HepG2 (cell line): ENCODE results near the gene TANC1. TPM values are rescaled to one million over a fixed set of nuclear protein-coding genes. Genes with fewer than 3 reads are reported as not detected.

ENCODE experiments used
- CBFB ChIP-seq: sonication (generic); formaldehyde crosslinking; IDR thresholded peaks from 2 replicates; pipeline ENCODE4 v1.4.0; 2020; ENCODE audit warnings: missing genetic modification reagents
- HMG20B ChIP-seq: conservative IDR thresholded peaks from 2 replicates; pipeline ENCODE4 v1.6.1; 2016; ENCODE audit warnings: missing genetic modification reagents, missing compliant biosample characterization
- NFIC ChIP-seq: IDR thresholded peaks from 2 replicates; pipeline ENCODE4 v1.6.1; 2012; ENCODE audit warnings: mild to moderate bottlenecking, low read length, inconsistent platforms
- NR2C2 ChIP-seq: sonication (generic); formaldehyde crosslinking; IDR thresholded peaks from 2 replicates; pipeline ENCODE4 v1.4.0; 2020; ENCODE audit warnings: missing genetic modification reagents, mild to moderate bottlenecking, moderate library complexity, borderline replicate concordance
- RARA ChIP-seq: IDR thresholded peaks from 2 replicates; pipeline ENCODE4 v1.6.1; 2016; ENCODE audit warnings: missing genetic modification reagents, missing compliant biosample characterization
- RCOR2 ChIP-seq: IDR thresholded peaks from 2 replicates; pipeline ENCODE4 v1.6.1; 2016; ENCODE audit warnings: missing biosample characterization, missing genetic modification reagents
- SALL2 ChIP-seq: sonication (generic); formaldehyde crosslinking; IDR thresholded peaks from 2 replicates; pipeline ENCODE4 v1.8.1; 2023; ENCODE audit warnings: mild to moderate bottlenecking, missing genetic modification reagents, inconsistent platforms
- SIX1 ChIP-seq: sonication (generic); formaldehyde crosslinking; IDR thresholded peaks from 2 replicates; pipeline ENCODE4 v1.4.0; 2020; ENCODE audit warnings: missing genetic modification reagents, borderline replicate concordance
- SIX4 ChIP-seq: sonication (generic); formaldehyde crosslinking; IDR thresholded peaks from 2 replicates; pipeline ENCODE4 v1.4.0; 2020; ENCODE audit warnings: missing genetic modification reagents
- SMAD9 ChIP-seq: sonication (generic); formaldehyde crosslinking; IDR thresholded peaks from 2 replicates; pipeline ENCODE4 v1.5.1; 2020; ENCODE audit warnings: mild to moderate bottlenecking, missing genetic modification reagents
- TBX2 ChIP-seq: sonication (generic); formaldehyde crosslinking; IDR thresholded peaks from 2 replicates; pipeline ENCODE4 v1.5.0; 2020; ENCODE audit warnings: missing genetic modification reagents, mild to moderate bottlenecking, borderline replicate concordance
- ZMYM4 ChIP-seq: sonication (generic); formaldehyde crosslinking; IDR thresholded peaks from 2 replicates; pipeline ENCODE4 v1.8.1; 2023; ENCODE audit warnings: mild to moderate bottlenecking, missing genetic modification reagents
- ZNF337 ChIP-seq: sonication (generic); formaldehyde crosslinking; IDR thresholded peaks from 2 replicates; pipeline ENCODE4 v1.5.1; 2020; ENCODE audit warnings: missing genetic modification reagents, low read depth, mild to moderate bottlenecking, borderline replicate concordance
- polyA plus RNA-seq, 8 experiments: library from polyadenylated mRNA; depleted of rRNA in 3 of 8; stranded (reverse) in 7 of 8; unstranded in 1 of 8; fragments of >200 nt; fragmentation: Illumina TruSeq in 4 of 8; extraction: Trizol in 4 of 8; gene quantifications; 2 replicates each; pipeline versions ENCODE4 v1.2.1 to v1.2.3, GENCODE V29; 2011 to 2016; ENCODE audit warnings: low read depth in 4 of 8, missing spikeins in 1 of 8, mixed read lengths in 1 of 8; ENCODE audit not compliant: insufficient read depth in 1 of 8
- total RNA-seq, 5 experiments: library from RNA; depleted of rRNA; stranded (reverse); fragments of >200 nt; fragmentation: Illumina TruSeq; extraction: Trizol; gene quantifications; 2 replicates each; pipeline ENCODE4 v1.2.3, GENCODE V29; 2016; ENCODE audit warnings: low read depth in 1 of 5
- TF ChIP-seq, protein P1 (sequence below): sonication (generic); formaldehyde crosslinking; IDR thresholded peaks from 2 replicates; pipeline ENCODE4 v1.5.0; 2020; ENCODE audit warnings: missing genetic modification reagents, mild to moderate bottlenecking, borderline replicate concordance
- TF ChIP-seq, protein P2 (sequence below), 2 experiments: sonication (generic) in 1 of 2; formaldehyde crosslinking in 1 of 2; IDR thresholded peaks; 2 replicates each; pipeline versions ENCODE4 v1.5.1 to v1.6.1; 2011 to 2020; ENCODE audit warnings: borderline replicate concordance in 1 of 2, low read depth in 1 of 2, low read length in 1 of 2, mild to moderate bottlenecking in 1 of 2, missing genetic modification reagents in 1 of 2, moderate library complexity in 1 of 2
- TF ChIP-seq, protein P3 (sequence below): sonication (generic); formaldehyde crosslinking; IDR thresholded peaks from 2 replicates; pipeline ENCODE4 v1.4.0; 2020; ENCODE audit warnings: missing genetic modification reagents, borderline replicate concordance
- TF ChIP-seq, protein P4 (sequence below): IDR thresholded peaks from 2 replicates; pipeline ENCODE4 v1.6.1; 2016; ENCODE audit warnings: mild to moderate bottlenecking
- TF ChIP-seq, protein P5 (sequence below): sonication (generic); formaldehyde crosslinking; IDR thresholded peaks from 2 replicates; pipeline ENCODE4 v1.4.0; 2020; ENCODE audit warnings: missing genetic modification reagents

TANC1 gene
- total and polyA plus RNA-seq, 2 of the 13 experiments (the other 11 are each of a cell fraction or from before 2014, with no cell fraction given): 2.3 to 5.6 TPM

DNA sequence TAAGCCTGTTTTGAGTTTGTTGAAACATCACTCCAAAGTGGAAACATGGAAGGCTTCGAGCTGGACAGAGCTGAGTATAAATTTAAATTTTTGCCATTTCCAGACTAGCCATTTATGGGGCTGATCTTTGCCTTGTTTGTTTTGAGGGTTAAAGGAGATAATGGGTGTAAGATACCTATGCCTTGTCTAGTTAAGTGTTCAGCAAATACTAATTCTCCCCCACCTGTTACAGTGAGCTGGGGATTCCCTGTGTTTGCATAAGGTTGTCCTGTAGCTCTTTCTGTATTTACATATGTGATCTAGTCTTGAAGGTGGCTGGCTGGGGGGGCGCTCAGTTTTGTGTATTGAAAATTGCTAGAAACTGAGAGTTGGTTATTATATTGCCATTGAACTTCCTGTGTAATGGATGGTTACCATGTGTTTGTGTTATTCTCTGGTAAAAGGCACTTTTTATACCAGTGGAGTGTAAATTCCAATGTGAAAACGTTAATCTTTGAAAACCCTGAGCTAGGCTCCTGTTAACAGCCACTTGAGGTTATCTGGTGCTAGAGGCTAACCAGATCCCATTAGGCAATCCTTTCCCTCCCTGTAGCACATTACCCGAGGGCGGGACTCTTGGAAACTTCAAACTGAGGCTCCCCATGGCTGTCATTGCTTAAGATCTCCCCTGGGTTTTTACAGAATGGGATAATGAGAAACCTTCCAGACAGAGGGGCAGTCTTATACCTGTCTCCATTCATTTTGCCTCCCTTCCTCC, 26.7 kb downstream of the TANC1 start (continued):
- TF ChIP-seq, protein P1, sequence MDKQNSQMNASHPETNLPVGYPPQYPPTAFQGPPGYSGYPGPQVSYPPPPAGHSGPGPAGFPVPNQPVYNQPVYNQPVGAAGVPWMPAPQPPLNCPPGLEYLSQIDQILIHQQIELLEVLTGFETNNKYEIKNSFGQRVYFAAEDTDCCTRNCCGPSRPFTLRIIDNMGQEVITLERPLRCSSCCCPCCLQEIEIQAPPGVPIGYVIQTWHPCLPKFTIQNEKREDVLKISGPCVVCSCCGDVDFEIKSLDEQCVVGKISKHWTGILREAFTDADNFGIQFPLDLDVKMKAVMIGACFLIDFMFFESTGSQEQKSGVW (CRISPR knock-in tag): no peak
- TF ChIP-seq, protein P2, sequence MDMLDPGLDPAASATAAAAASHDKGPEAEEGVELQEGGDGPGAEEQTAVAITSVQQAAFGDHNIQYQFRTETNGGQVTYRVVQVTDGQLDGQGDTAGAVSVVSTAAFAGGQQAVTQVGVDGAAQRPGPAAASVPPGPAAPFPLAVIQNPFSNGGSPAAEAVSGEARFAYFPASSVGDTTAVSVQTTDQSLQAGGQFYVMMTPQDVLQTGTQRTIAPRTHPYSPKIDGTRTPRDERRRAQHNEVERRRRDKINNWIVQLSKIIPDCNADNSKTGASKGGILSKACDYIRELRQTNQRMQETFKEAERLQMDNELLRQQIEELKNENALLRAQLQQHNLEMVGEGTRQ (IDR thresholded peaks at IDR 0.05; ENCODE audit: low read depth, low read length): no peak
- TF ChIP-seq, protein P2 (CRISPR knock-in tag; IDR thresholded peaks at IDR 0.05; ENCODE audit: borderline replicate concordance): peak; percentile 57; the same call in 1 of the 2 replicates
- TF ChIP-seq TBX2 (CRISPR knock-in tag) (peak; percentile 97), NFIC (peak; percentile 57; the same call in 1 of the 2 replicates), NR2C2 (CRISPR knock-in tag) (peak; percentile 32; the same call in 1 of the 2 replicates), SIX1 (CRISPR knock-in tag) (0 out of 2 replicates have a peak, but pooled peaks have one; percentile 46), SIX4 (CRISPR knock-in tag) (no peak), RARA (peak; percentile 74), SMAD9 (CRISPR knock-in tag) (no peak), HMG20B (peak; percentile 88), RCOR2 (peak; percentile 52; the same call in 1 of the 2 replicates), CBFB (CRISPR knock-in tag) (0 out of 2 replicates have a peak, but pooled peaks have one; percentile 25), ZMYM4 (peak; percentile 52; the same call in 1 of the 2 replicates), ZNF337 (no peak), SALL2 (CRISPR knock-in tag) (0 out of 2 replicates have a peak, but pooled peaks have one; percentile 24)
- TF ChIP-seq, protein P3, sequence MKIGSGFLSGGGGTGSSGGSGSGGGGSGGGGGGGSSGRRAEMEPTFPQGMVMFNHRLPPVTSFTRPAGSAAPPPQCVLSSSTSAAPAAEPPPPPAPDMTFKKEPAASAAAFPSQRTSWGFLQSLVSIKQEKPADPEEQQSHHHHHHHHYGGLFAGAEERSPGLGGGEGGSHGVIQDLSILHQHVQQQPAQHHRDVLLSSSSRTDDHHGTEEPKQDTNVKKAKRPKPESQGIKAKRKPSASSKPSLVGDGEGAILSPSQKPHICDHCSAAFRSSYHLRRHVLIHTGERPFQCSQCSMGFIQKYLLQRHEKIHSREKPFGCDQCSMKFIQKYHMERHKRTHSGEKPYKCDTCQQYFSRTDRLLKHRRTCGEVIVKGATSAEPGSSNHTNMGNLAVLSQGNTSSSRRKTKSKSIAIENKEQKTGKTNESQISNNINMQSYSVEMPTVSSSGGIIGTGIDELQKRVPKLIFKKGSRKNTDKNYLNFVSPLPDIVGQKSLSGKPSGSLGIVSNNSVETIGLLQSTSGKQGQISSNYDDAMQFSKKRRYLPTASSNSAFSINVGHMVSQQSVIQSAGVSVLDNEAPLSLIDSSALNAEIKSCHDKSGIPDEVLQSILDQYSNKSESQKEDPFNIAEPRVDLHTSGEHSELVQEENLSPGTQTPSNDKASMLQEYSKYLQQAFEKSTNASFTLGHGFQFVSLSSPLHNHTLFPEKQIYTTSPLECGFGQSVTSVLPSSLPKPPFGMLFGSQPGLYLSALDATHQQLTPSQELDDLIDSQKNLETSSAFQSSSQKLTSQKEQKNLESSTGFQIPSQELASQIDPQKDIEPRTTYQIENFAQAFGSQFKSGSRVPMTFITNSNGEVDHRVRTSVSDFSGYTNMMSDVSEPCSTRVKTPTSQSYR (CRISPR knock-in tag): peak; percentile 74; the same call in 1 of the 2 replicates
- TF ChIP-seq, protein P4, sequence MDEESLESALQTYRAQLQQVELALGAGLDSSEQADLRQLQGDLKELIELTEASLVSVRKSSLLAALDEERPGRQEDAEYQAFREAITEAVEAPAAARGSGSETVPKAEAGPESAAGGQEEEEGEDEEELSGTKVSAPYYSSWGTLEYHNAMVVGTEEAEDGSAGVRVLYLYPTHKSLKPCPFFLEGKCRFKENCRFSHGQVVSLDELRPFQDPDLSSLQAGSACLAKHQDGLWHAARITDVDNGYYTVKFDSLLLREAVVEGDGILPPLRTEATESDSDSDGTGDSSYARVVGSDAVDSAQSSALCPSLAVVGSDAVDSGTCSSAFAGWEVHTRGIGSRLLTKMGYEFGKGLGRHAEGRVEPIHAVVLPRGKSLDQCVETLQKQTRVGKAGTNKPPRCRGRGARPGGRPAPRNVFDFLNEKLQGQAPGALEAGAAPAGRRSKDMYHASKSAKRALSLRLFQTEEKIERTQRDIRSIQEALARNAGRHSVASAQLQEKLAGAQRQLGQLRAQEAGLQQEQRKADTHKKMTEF (CRISPR knock-in tag): 0 out of 2 replicates have a peak, but pooled peaks have one; percentile 32
- TF ChIP-seq, protein P5, sequence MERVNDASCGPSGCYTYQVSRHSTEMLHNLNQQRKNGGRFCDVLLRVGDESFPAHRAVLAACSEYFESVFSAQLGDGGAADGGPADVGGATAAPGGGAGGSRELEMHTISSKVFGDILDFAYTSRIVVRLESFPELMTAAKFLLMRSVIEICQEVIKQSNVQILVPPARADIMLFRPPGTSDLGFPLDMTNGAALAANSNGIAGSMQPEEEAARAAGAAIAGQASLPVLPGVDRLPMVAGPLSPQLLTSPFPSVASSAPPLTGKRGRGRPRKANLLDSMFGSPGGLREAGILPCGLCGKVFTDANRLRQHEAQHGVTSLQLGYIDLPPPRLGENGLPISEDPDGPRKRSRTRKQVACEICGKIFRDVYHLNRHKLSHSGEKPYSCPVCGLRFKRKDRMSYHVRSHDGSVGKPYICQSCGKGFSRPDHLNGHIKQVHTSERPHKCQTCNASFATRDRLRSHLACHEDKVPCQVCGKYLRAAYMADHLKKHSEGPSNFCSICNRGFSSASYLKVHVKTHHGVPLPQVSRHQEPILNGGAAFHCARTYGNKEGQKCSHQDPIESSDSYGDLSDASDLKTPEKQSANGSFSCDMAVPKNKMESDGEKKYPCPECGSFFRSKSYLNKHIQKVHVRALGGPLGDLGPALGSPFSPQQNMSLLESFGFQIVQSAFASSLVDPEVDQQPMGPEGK (CRISPR knock-in tag): peak; percentile 88
